DOHH2 (cell line): Measurements from ENCODE around the gene AKAP13.
A peak's percentile ranks its signal among the peaks of the same experiment; 100 is the strongest.

Experiments
- H3F3A ChIP-seq: fragments of 200-600 bp; sonication (generic), shearing (Covaris generic); 2 replicates; pipeline ENCODE4 v1.6.0; 2016; ENCODE audit warnings: antibody characterized with exemption, mild to moderate bottlenecking; ENCODE audit not compliant: control insufficient read depth, insufficient read depth
- H3K27ac ChIP-seq: fragments of 200-600 bp; sonication (generic); 2 replicates; pipeline ENCODE4 v1.5.1; 2014; ENCODE audit warnings: low read depth, mild to moderate bottlenecking, low read length, moderate library complexity
- H3K27me3 ChIP-seq: fragments of 200-600 bp; sonication (generic); 2 replicates; pipeline ENCODE4 v1.6.1; 2014; ENCODE audit warnings: mild to moderate bottlenecking, low read length, mixed read lengths; ENCODE audit not compliant: control insufficient read depth
- H3K36me3 ChIP-seq: fragments of 200-600 bp; sonication (generic); 2 replicates; pipeline ENCODE4 v1.6.1; 2014; ENCODE audit warnings: mild to moderate bottlenecking, low read length, moderate library complexity, mixed read lengths; ENCODE audit not compliant: control insufficient read depth
- H3K4me1 ChIP-seq: fragments of 200-600 bp; sonication (generic); 2 replicates; pipeline ENCODE4 v1.6.1; 2014; ENCODE audit warnings: mild to moderate bottlenecking, low read length, mixed read lengths; ENCODE audit not compliant: control insufficient read depth
- H3K4me2 ChIP-seq: fragments of 200-600 bp; sonication (generic); 2 replicates; pipeline ENCODE4 v1.6.0; 2014; ENCODE audit warnings: mild to moderate bottlenecking, low read length, moderate library complexity
- H3K4me3 ChIP-seq: fragments of 200-600 bp; sonication (generic); 2 replicates; pipeline ENCODE4 v1.5.1; 2014; ENCODE audit warnings: mild to moderate bottlenecking, low read length, mixed read lengths
- H3K79me2 ChIP-seq: fragments of 200-600 bp; sonication (generic); 2 replicates; pipeline ENCODE4 v1.6.1; 2014; ENCODE audit warnings: mild to moderate bottlenecking, low read length, mixed read lengths; ENCODE audit not compliant: control insufficient read depth
- H3K9me2 ChIP-seq: fragments of 200-600 bp; sonication (generic); replicated peaks from 2 replicates; pipeline ENCODE4 v1.6.1; 2014; ENCODE audit warnings: mild to moderate bottlenecking, low read length, mixed read lengths; ENCODE audit not compliant: control insufficient read depth
- H3K9me3 ChIP-seq: fragments of 200-600 bp; sonication (generic); 2 replicates; pipeline ENCODE4 v1.6.1; 2014; ENCODE audit warnings: antibody characterized with exemption, low read length, mixed read lengths; ENCODE audit not compliant: control insufficient read depth, insufficient read depth
- H4K20me1 ChIP-seq: fragments of 200-600 bp; sonication (generic); 2 replicates; pipeline ENCODE4 v1.6.0; 2014; ENCODE audit warnings: low read depth, mild to moderate bottlenecking, antibody characterized with exemption, low read length, moderate library complexity; ENCODE audit not compliant: control insufficient read depth, insufficient read depth
- EZH2phosphoT487 ChIP-seq: fragments of 200-600 bp; sonication (generic); IDR thresholded peaks from 2 replicates; pipeline ENCODE4 v1.6.1; 2017; ENCODE audit warnings: borderline replicate concordance, mild to moderate bottlenecking, antibody characterized with exemption, low read length, moderate library complexity, mixed read lengths
- TF ChIP-seq, protein P1 (sequence below): fragments of 200-600 bp; sonication (generic); IDR thresholded peaks from one replicate; pipeline ENCODE4 v1.5.1; 2014; ENCODE audit warnings: antibody characterized with exemption, mild to moderate bottlenecking, low read depth, low read length; ENCODE audit not compliant: poor library complexity, severe bottlenecking

AKAP13 gene

GRCh38 chr15:85380217-85380811 lies at the start of gene AKAP13:
TSS of gene AKAP13 (plus strand) at chr15:85380603. CDS start at chr15:85485721, 105,118 bp downstream.
- Histone ChIP-seq H3K4me3 (peak within 1 kb of the TSS; percentile 81), H3K9me2 (no peaks in the 10 kb centered on the region)
- no peak for TF ChIP-seq EZH2phosphoT487
- TF ChIP-seq, protein P1, sequence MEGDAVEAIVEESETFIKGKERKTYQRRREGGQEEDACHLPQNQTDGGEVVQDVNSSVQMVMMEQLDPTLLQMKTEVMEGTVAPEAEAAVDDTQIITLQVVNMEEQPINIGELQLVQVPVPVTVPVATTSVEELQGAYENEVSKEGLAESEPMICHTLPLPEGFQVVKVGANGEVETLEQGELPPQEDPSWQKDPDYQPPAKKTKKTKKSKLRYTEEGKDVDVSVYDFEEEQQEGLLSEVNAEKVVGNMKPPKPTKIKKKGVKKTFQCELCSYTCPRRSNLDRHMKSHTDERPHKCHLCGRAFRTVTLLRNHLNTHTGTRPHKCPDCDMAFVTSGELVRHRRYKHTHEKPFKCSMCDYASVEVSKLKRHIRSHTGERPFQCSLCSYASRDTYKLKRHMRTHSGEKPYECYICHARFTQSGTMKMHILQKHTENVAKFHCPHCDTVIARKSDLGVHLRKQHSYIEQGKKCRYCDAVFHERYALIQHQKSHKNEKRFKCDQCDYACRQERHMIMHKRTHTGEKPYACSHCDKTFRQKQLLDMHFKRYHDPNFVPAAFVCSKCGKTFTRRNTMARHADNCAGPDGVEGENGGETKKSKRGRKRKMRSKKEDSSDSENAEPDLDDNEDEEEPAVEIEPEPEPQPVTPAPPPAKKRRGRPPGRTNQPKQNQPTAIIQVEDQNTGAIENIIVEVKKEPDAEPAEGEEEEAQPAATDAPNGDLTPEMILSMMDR = no peak

GRCh38 chr15:85330901-85331588 lies 49.4 kb upstream of the AKAP13 start:
- no peaks in the 10 kb centered on the region for H3K9me2 ChIP-seq
- peaks cover 6% of the 10 kb centered on the region; the same call in 1 of the 2 replicates for H3K36me3 ChIP-seq
- peak overlapping the region; percentile 95 for H3K27ac ChIP-seq
- no peaks in the 10 kb centered on the region for H3K27me3 ChIP-seq
- peaks cover 14% of the 10 kb centered on the region for H3K79me2 ChIP-seq
- peaks cover 25% of the 10 kb centered on the region for H3F3A ChIP-seq
- H3K4me1 ChIP-seq = peaks cover 61% of the 10 kb centered on the region
- TF ChIP-seq, protein P1 = peak; percentile 99
- TF ChIP-seq EZH2phosphoT487 = no peak
- no peaks in the 10 kb centered on the region for H3K9me3 ChIP-seq
- H3K4me3 ChIP-seq = peak overlapping the region; percentile 69
- H4K20me1 ChIP-seq = no peaks in the 10 kb centered on the region
- peak overlapping the region; percentile 94 for H3K4me2 ChIP-seq

More at GRCh38 chr15:85380217-85380811, at the start of gene AKAP13:
- Histone ChIP-seq H3K9me3 (no peaks in the 10 kb centered on the region), H3K36me3 (peaks cover 28% of the 10 kb centered on the region), H3K79me2 (peaks cover 45% of the 10 kb centered on the region), H3K4me1 (peaks cover 42% of the 10 kb centered on the region), H3F3A (peaks cover 24% of the 10 kb centered on the region), H3K27ac (peak within 1 kb of the TSS; percentile 80), H3K4me2 (peak within 1 kb of the TSS; percentile 83), H4K20me1 (peaks cover 10% of the 10 kb centered on the region), H3K27me3 (no peaks in the 10 kb centered on the region)

- Histone ChIP-seq H3K36me3 (peaks cover 6% of the 10 kb centered on the region; the same call in 1 of the 2 replicates), H3F3A (peaks cover 25% of the 10 kb centered on the region), H3K79me2 (peaks cover 14% of the 10 kb centered on the region), H3K4me3 (peak overlapping the region; percentile 69), H3K27me3 (no peaks in the 10 kb centered on the region), H3K4me1 (peaks cover 54% of the 10 kb centered on the region), H3K27ac (peak overlapping the region; percentile 95), H3K9me2 (no peaks in the 10 kb centered on the region), H3K9me3 (no peaks in the 10 kb centered on the region), H4K20me1 (no peaks in the 10 kb centered on the region), H3K4me2 (peak overlapping the region; percentile 94)
- TF ChIP-seq EZH2phosphoT487 = no peak
- TF ChIP-seq, protein P1 = no peak
These were observed 48.6 kb upstream of the AKAP13 start for GRCh38 chr15:85331655-85332285.
